ENCODE results near the gene NOC2L. TPM values are rescaled to one million over a fixed set of nuclear protein-coding genes. Genes with fewer than 3 reads are reported as not detected.
"Not testable (repeated sequence)": the region's sequence is repeated elsewhere in the genome, so short reads cannot be mapped to it uniquely, and the experiment has no call there.

Gene NOC2L
- total RNA-seq, 3 donors from 2014 or later, result 36.2 to 38.7 (median 38.2) TPM

GRCh38 chr1:899636-900317 is 59.3 kb downstream of the NOC2L start:
- Histone ChIP-seq H3K9me3 (no peaks in the 10 kb centered on the region), H3K4me3 (no peak overlapping the region), H3K4me1 (no peaks in the 10 kb centered on the region), H3K27me3 (peaks cover 0 to 12% of the 10 kb centered on the region in 2 donors), H3K27ac (no peak overlapping the region), H3K36me3 (no peaks in the 10 kb centered on the region)
- TF ChIP-seq POLR2AphosphoS5 (IDR thresholded peaks at IDR 0.05) (no peak), CTCF (IDR thresholded peaks at IDR 0.05) (no peak), POLR2A (IDR thresholded peaks at IDR 0.05) (no peak)
- intact Hi-C loops (cut with DNase I; ENCODE audit: low total_unique reads), result no loop called here
- no peak for DNase-seq (ENCODE audit: low spot score in 2 of 2)

GRCh38 chr1:897951-898350 is 61.1 kb downstream of the NOC2L start:
- H3K36me3 ChIP-seq; intact Hi-C loops (cut with DNase I; ENCODE audit: low total_unique reads); H3K4me1 ChIP-seq; H3K9me3 ChIP-seq; H3K27ac ChIP-seq; DNase-seq (ENCODE audit: low spot score in 2 of 2): not testable (repeated sequence)
- H3K4me3 ChIP-seq, result peak overlapping the region in 2 of 3 donors; percentile 7 to 33
- H3K27me3 ChIP-seq, result peaks cover 0 to 12% of the 10 kb centered on the region in 2 donors

DNA sequence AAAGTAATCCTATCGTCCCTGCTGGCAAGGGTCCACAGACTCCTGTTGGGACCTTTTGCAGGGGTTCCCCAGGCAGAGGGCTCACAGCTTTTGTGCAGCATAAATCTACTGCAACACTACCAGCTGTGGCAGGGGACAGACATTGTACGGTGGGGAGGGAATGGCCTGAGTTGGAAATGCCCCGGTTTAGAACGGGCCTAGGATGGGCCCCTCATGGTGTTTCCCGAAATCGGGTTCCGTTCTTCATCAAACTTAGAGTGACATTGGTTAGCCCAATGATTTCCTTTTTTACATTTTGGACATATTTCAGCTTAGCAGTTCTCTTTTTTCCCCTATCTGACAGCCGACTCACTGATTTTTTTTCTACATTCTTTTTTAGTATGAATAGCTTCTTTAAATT is 61.8 kb downstream of the NOC2L start:
- Histone ChIP-seq H3K27ac (no peak overlapping the region), H3K4me1 (no peaks in the 10 kb centered on the region), H3K36me3 (no peaks in the 10 kb centered on the region), H3K9me3 (no peaks in the 10 kb centered on the region), H3K27me3 (peaks cover 0 to 12% of the 10 kb centered on the region in 2 donors), H3K4me3 (no peak overlapping the region)
- no peak for TF ChIP-seq POLR2AphosphoS5 (IDR thresholded peaks at IDR 0.05)
- no peak for TF ChIP-seq CTCF (IDR thresholded peaks at IDR 0.05)
- no peak for TF ChIP-seq POLR2A (IDR thresholded peaks at IDR 0.05)
- no peak for DNase-seq (ENCODE audit: low spot score in 2 of 2)
- intact Hi-C loops (cut with DNase I; ENCODE audit: low total_unique reads), result no loop called here

Other genes with a start within 250 kb of the NOC2L start
- gene SAMD11, start 35.3 kb downstream of the NOC2L start, total RNA-seq, result 10 to 100 TPM in 1 of 3 donors, 1 to 10 TPM in 1, under 1 TPM in 1; 0.16 to 23.0 (median 2.9) TPM
- gene KLHL17, start 1.3 kb upstream of the NOC2L start, total RNA-seq, result 10 to 100 TPM in 1 of 3 donors, 1 to 10 TPM in 2; 5.4 to 18.0 (median 10.0) TPM
- 1 to 10 TPM in 2 of 3 donors, under 1 TPM in 1; 0.16 to 2.8 (median 1.6) TPM for gene PLEKHN1, start 7.2 kb upstream of the NOC2L start, total RNA-seq
- gene PERM1, start 22.8 kb upstream of the NOC2L start, total RNA-seq, result 1 to 10 TPM in 1 of 3 donors, under 1 TPM in 1, not detected in 1; 0.33 to 1.9 TPM
- gene HES4, start 40.8 kb upstream of the NOC2L start, total RNA-seq, result 10 to 100 TPM in 2 of 3 donors, 1 to 10 TPM in 1; 8.3 to 36.4 (median 34.2) TPM
- gene ISG15, start 54.2 kb upstream of the NOC2L start, total RNA-seq, result 10 to 100 TPM; 15.5 to 31.5 (median 18.0) TPM
- 10 to 100 TPM in 2 of 3 donors, 1 to 10 TPM in 1; 9.1 to 37.0 (median 30.5) TPM for gene AGRN, start 60.9 kb upstream of the NOC2L start, total RNA-seq
- gene RNF223, start 115.0 kb upstream of the NOC2L start, total RNA-seq, result 1 to 10 TPM in 1 of 3 donors, under 1 TPM in 1, not detected in 1; 0.33 to 2.8 TPM
- 10 to 100 TPM in 2 of 3 donors, 1 to 10 TPM in 1; 6.9 to 24.0 (median 12.5) TPM for gene C1orf159, start 156.8 kb upstream of the NOC2L start, total RNA-seq
- gene TTLL10, start 214.6 kb upstream of the NOC2L start, total RNA-seq, result under 1 TPM; 0.15 to 0.33 (median 0.16) TPM
- gene TNFRSF18, start 247.3 kb upstream of the NOC2L start, total RNA-seq, result 1 to 10 TPM in 2 of 3 donors, not detected in 1; 1.9 to 5.9 TPM

Measured in breast epithelium (tissue), 4 donors.